NCI-H1417 (cell line): ENCODE results near the gene NPHP1.
"Not testable (repeated sequence)": the region's sequence is repeated elsewhere in the genome, so short reads cannot be mapped to it uniquely, and the experiment has no call there.

Experiments
- DNase-seq, 3 experiments: peaks; one replicate each; lab custom pipeline; 2025; lab: John Stamatoyannopoulos, UW

Gene NPHP1

GRCh38 chr2:110204408-110205385 is at the start of gene NPHP1:
Gene NPHP1 (minus strand): TSS chr2:110205013. CDS start chr2:110204968, 45 bp downstream.
- DNase-seq = peak; percentile 71 to 93 (median 88)

- not testable (repeated sequence) for DNase-seq
Observed at GRCh38 chr2:110248081-110248795, 43.4 kb upstream of the NPHP1 start.

GRCh38 chr2:110245488-110246435 is 40.9 kb upstream of the NPHP1 start:
- not testable (repeated sequence) for DNase-seq

- not testable (repeated sequence) for DNase-seq
Observed at GRCh38 chr2:110243283-110243682, 38.5 kb upstream of the NPHP1 start.

GRCh38 chr2:110234514-110234913 is 29.7 kb upstream of the NPHP1 start:
- DNase-seq = not testable (repeated sequence)

- not testable (repeated sequence) for DNase-seq
Observed at GRCh38 chr2:110229886-110230285, 25.1 kb upstream of the NPHP1 start.

- not testable (repeated sequence) for DNase-seq
Observed at GRCh38 chr2:110222626-110223025, 17.8 kb upstream of the NPHP1 start.

- DNase-seq = peak in 2 of 3 experiments; percentile 4 to 60
Observed at GRCh38 chr2:110221938-110222337, 17.1 kb upstream of the NPHP1 start.

GRCh38 chr2:110220190-110220564 is 15.4 kb upstream of the NPHP1 start:
- no peak for DNase-seq

- DNase-seq = no peak
Observed at GRCh38 chr2:110219496-110220189, 14.8 kb upstream of the NPHP1 start.

GRCh38 chr2:110218889-110219288 is 14.1 kb upstream of the NPHP1 start:
- not testable (repeated sequence) for DNase-seq

GRCh38 chr2:110216803-110217202 is 12.0 kb upstream of the NPHP1 start:
- DNase-seq = no peak

GRCh38 chr2:110216199-110216598 is 11.4 kb upstream of the NPHP1 start:
- no peak for DNase-seq

- DNase-seq = no peak
Observed at GRCh38 chr2:110215566-110216158, 10.8 kb upstream of the NPHP1 start.

- no peak for DNase-seq
Observed at GRCh38 chr2:110215091-110215490, 10.3 kb upstream of the NPHP1 start.

- DNase-seq = not testable (repeated sequence)
Observed at GRCh38 chr2:110213522-110213921, 8.7 kb upstream of the NPHP1 start.

GRCh38 chr2:110211938-110212858 is 7.4 kb upstream of the NPHP1 start, which contains the start of gene MTLN:
Gene MTLN (minus strand): TSS chr2:110212547. CDS start chr2:110212525, 22 bp downstream.
- DNase-seq = peak; percentile 58 to 84 (median 84)

- DNase-seq = no peak
Observed at GRCh38 chr2:110205660-110206455, 1.0 kb upstream of the NPHP1 start.
